HUES6 (cell line): ENCODE results near the gene EREG.

Source experiments
- H3K27ac ChIP-seq: 2 replicates; pipeline ENCODE4 v1.7.0; 2013; ENCODE audit warnings: low read depth, mild to moderate bottlenecking, low read length, inconsistent platforms
- H3K27me3 ChIP-seq: 2 replicates; pipeline ENCODE4 v1.6.1; 2013; ENCODE audit warnings: low read length; ENCODE audit not compliant: control insufficient read depth, insufficient read depth
- H3K36me3 ChIP-seq: 2 replicates; pipeline ENCODE4 v1.6.1; 2013; ENCODE audit warnings: low read length; ENCODE audit not compliant: control insufficient read depth, insufficient read depth
- H3K4me1 ChIP-seq: 2 replicates; pipeline ENCODE4 v1.6.1; 2013; ENCODE audit warnings: low read length; ENCODE audit not compliant: control insufficient read depth, insufficient read depth
- H3K4me3 ChIP-seq: 2 replicates; pipeline ENCODE4 v1.5.1; 2013; ENCODE audit warnings: low read depth, low read length
- H3K9ac ChIP-seq: one replicate; pipeline ENCODE4 v1.6.1; 2013; ENCODE audit warnings: mild to moderate bottlenecking, low read length
- H3K9me3 ChIP-seq: 2 replicates; pipeline ENCODE4 v1.6.1; 2013; ENCODE audit warnings: low read depth, low read length; ENCODE audit not compliant: control insufficient read depth, insufficient read depth

EREG gene

GRCh38 chr4:74407891-74408290 is 42.9 kb downstream of the EREG start:
- Histone ChIP-seq H3K9ac (no peak overlapping the region), H3K4me1 (peaks cover 17% of the 10 kb centered on the region), H3K4me3 (no peak overlapping the region), H3K36me3 (no peaks in the 10 kb centered on the region), H3K27ac (no peak overlapping the region), H3K9me3 (no peaks in the 10 kb centered on the region), H3K27me3 (no peaks in the 10 kb centered on the region)

GRCh38 chr4:74408639-74409038 is 43.7 kb downstream of the EREG start:
- H3K27me3 ChIP-seq, result no peaks in the 10 kb centered on the region
- H3K27ac ChIP-seq, result no peak overlapping the region
- no peaks in the 10 kb centered on the region for H3K36me3 ChIP-seq
- H3K9me3 ChIP-seq, result no peaks in the 10 kb centered on the region
- no peak overlapping the region for H3K9ac ChIP-seq
- H3K4me1 ChIP-seq, result peaks cover 17% of the 10 kb centered on the region
- H3K4me3 ChIP-seq, result no peak overlapping the region

GRCh38 chr4:74410272-74410671 is 45.3 kb downstream of the EREG start:
- Histone ChIP-seq H3K4me1 (peaks cover 17% of the 10 kb centered on the region), H3K27ac (no peak overlapping the region), H3K9me3 (no peaks in the 10 kb centered on the region)

GRCh38 chr4:74412225-74412624 is 47.3 kb downstream of the EREG start:
- H3K4me3 ChIP-seq, result no peak overlapping the region
- H3K27me3 ChIP-seq, result no peaks in the 10 kb centered on the region
- no peaks in the 10 kb centered on the region for H3K36me3 ChIP-seq
- H3K9me3 ChIP-seq, result no peaks in the 10 kb centered on the region
- H3K9ac ChIP-seq, result no peak overlapping the region
- peaks cover 17% of the 10 kb centered on the region for H3K4me1 ChIP-seq
- H3K27ac ChIP-seq, result no peak overlapping the region

More at GRCh38 chr4:74410272-74410671, 45.3 kb downstream of the EREG start:
- no peaks in the 10 kb centered on the region for H3K27me3 ChIP-seq
- no peak overlapping the region for H3K4me3 ChIP-seq
- no peaks in the 10 kb centered on the region for H3K36me3 ChIP-seq
- H3K9ac ChIP-seq, result no peak overlapping the region

DNA sequence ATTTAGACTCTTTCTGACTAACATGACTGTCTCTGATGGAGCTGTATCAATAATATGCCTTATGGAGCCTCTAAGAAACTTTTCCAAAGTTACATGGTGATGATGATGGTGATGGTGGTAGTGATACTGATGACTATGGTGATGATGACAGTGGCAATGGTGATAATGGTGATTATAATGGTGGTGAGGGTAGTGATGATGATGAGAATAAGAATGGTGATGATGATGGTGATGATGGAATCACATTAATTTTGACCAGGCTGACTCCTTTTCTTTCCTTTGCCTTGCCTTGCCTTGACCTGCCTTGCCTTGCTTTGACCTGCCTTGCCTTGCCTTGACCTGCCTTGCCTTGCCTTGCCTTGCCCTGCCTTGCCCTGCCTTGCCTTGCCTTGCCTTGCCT is 48.3 kb downstream of the EREG start:
- Histone ChIP-seq H3K36me3 (no peaks in the 10 kb centered on the region), H3K9me3 (no peaks in the 10 kb centered on the region), H3K4me1 (peaks cover 17% of the 10 kb centered on the region), H3K9ac (no peak overlapping the region), H3K27ac (no peak overlapping the region), H3K27me3 (no peaks in the 10 kb centered on the region), H3K4me3 (no peak overlapping the region)

DNA sequence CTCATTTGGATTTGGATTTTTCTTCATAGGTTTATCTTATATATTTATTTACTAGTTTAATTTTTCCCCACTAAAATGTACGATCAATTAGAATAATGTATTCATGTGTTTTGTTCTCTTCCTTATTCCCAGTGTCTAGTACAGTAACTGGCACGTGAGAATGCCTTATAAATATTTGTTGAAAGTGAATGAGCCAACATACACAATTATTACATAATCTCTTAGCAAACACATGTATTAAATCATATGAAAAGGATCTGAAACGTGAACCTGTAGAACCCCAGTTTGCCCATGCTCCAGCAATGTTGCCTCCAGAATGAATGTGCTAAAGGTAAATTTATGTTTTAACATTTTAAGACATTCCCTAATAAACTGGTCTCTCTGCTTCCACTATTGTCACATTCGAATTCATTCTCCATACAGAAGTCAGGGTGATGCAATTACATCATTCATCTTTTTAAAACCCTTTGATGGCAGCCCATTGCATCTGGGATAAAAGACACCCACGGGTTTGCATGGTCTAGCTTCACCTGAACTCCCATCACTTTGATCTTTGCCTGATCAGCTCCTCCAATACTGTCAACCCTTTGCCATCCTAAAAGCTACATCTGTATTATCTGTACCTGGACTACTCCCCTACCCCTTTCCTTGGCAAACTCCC is 49.3 kb downstream of the EREG start:
- no peak overlapping the region for H3K4me3 ChIP-seq
- no peaks in the 10 kb centered on the region for H3K36me3 ChIP-seq
- peaks cover 17% of the 10 kb centered on the region for H3K4me1 ChIP-seq
- H3K27me3 ChIP-seq, result no peaks in the 10 kb centered on the region
- H3K9ac ChIP-seq, result no peak overlapping the region
- H3K9me3 ChIP-seq, result no peaks in the 10 kb centered on the region
- H3K27ac ChIP-seq, result no peak overlapping the region

GRCh38 chr4:74415602-74416300 is 50.8 kb downstream of the EREG start:
- Histone ChIP-seq H3K27ac (no peak overlapping the region), H3K27me3 (no peaks in the 10 kb centered on the region)

DNA sequence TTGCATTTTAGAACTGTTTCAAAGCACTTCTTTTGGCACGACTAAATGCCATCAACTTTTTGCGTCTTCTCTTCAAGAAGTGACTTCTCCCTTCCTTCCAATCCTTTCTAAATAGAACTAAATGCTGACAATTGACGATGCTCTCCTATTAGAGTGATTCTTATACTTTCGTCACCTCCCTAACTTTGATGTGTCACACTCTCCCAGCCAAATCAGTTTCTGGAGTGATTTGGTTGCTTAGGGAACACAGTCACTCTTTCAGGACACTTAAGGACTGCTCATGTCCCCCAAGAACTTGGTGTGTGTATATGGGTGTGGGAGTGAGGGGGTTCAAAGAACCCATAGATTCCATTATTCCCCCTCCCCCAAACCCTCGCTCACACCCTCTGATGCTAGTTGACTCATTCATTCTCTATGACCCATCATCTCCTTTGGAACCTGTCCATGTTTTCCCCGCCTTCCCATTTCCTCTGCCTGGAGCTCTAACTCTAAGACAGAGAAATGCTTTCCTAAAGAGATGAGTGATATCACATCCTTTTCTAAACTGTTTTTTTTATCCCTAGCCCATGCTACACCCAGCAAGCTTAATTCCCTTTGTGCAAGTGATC is 53.2 kb downstream of the EREG start:
- no peaks in the 10 kb centered on the region for H3K27me3 ChIP-seq
- peaks cover 5% of the 10 kb centered on the region; the same call in 1 of the 2 replicates for H3K9me3 ChIP-seq
- H3K36me3 ChIP-seq, result no peaks in the 10 kb centered on the region
- H3K27ac ChIP-seq, result no peak overlapping the region
- H3K4me3 ChIP-seq, result no peak overlapping the region
- H3K9ac ChIP-seq, result no peak overlapping the region
- H3K4me1 ChIP-seq, result peaks cover 1% of the 10 kb centered on the region

More at GRCh38 chr4:74415602-74416300, 50.8 kb downstream of the EREG start:
- no peak overlapping the region for H3K9ac ChIP-seq
- no peak overlapping the region for H3K4me3 ChIP-seq
- H3K9me3 ChIP-seq, result peaks cover 5% of the 10 kb centered on the region; the same call in 1 of the 2 replicates
- peaks cover 8% of the 10 kb centered on the region; the same call in 1 of the 2 replicates for H3K4me1 ChIP-seq
- no peaks in the 10 kb centered on the region for H3K36me3 ChIP-seq

- H3K27me3 ChIP-seq, result no peaks in the 10 kb centered on the region
- H3K4me1 ChIP-seq, result peaks cover 5% of the 10 kb centered on the region
- no peaks in the 10 kb centered on the region for H3K36me3 ChIP-seq
Observed at GRCh38 chr4:74420863-74421262, 55.9 kb downstream of the EREG start.

DNA sequence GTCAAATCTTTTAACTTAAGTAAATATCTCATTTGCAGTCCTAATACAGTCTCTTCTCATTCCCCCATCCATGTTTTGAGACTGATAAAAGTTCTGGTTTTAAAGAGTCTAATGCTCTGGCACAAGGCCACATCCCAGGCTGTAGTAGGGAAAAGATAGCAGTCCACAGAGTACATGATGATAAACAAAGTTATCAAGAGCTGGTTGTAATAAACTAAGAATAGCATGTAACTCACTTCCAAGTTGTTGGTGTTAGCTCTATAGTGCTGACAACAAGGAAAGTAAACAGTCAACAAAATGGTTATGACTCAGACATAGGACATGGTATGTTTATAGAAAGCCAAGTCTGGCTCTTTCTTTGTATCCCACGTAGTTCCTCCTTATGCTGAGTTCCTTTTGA is 58.2 kb downstream of the EREG start:
- H3K27me3 ChIP-seq, result no peaks in the 10 kb centered on the region
- peaks cover 5% of the 10 kb centered on the region for H3K4me1 ChIP-seq
- no peak overlapping the region for H3K4me3 ChIP-seq
- no peaks in the 10 kb centered on the region for H3K36me3 ChIP-seq
- no peak overlapping the region for H3K9ac ChIP-seq
- peaks cover 5% of the 10 kb centered on the region; the same call in 1 of the 2 replicates for H3K9me3 ChIP-seq
- H3K27ac ChIP-seq, result no peak overlapping the region

More at GRCh38 chr4:74420863-74421262, 55.9 kb downstream of the EREG start:
- Histone ChIP-seq H3K9ac (no peak overlapping the region), H3K9me3 (peaks cover 5% of the 10 kb centered on the region; the same call in 1 of the 2 replicates), H3K27ac (no peak overlapping the region), H3K4me3 (no peak overlapping the region)

GRCh38 chr4:74424111-74424510 is 59.2 kb downstream of the EREG start:
- Histone ChIP-seq H3K9me3 (peaks cover 5% of the 10 kb centered on the region; the same call in 1 of the 2 replicates), H3K9ac (no peak overlapping the region), H3K27ac (no peak overlapping the region), H3K4me1 (peaks cover 5% of the 10 kb centered on the region), H3K27me3 (no peaks in the 10 kb centered on the region), H3K4me3 (no peak overlapping the region), H3K36me3 (no peaks in the 10 kb centered on the region)
